Fibroblast of gingiva (primary cell): ENCODE measurements around the gene YIPF7.

Source experiments
- DNase-seq: peaks from one replicate; pipeline ENCODE4 v3.0.0-alpha.2; 2011; ENCODE audit warnings: low read depth

Gene YIPF7

GRCh38 chr4:44623676-44624075 is 27.7 kb downstream of the YIPF7 start:
- DNase-seq, result no peak

- DNase-seq, result no peak
These were observed 34.8 kb downstream of the YIPF7 start for GRCh38 chr4:44616621-44617020.

- no peak for DNase-seq
These were observed 68.0 kb downstream of the YIPF7 start for GRCh38 chr4:44583393-44583792.

- DNase-seq, result no peak
These were observed 71.2 kb downstream of the YIPF7 start for GRCh38 chr4:44580231-44580630.

GRCh38 chr4:44578954-44579353 is 72.5 kb downstream of the YIPF7 start:
- no peak for DNase-seq
